ENCODE measurements around the gene GPATCH2L.

Gene GPATCH2L

DNA sequence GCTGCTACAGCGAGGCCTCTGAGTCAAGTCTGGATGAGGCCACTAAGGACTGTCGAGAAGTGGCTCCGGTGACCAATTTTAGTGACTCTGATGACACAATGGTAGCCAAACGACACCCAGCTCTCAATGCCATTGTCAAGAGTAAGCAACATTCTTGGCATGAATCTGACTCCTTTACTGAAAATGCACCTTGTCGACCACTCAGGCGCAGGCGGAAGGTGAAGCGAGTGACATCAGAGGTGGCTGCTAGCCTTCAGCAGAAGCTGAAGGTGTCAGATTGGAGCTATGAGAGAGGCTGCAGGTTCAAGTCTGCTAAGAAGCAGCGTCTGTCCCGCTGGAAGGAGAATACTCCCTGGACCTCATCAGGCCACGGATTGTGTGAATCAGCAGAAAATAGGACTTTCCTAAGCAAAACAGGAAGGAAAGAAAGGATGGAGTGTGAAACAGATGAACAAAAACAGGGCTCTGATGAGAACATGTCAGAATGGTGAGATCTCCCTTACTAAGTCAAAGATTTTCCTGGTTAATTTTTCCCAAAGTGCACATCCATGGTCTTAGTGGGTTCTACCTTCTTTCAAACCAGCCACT, 2.9 kb downstream of the GPATCH2L start:
- no peak for TF ChIP-seq ZFX (IDR thresholded peaks at IDR 0.05)
- TF ChIP-seq, protein P1, sequence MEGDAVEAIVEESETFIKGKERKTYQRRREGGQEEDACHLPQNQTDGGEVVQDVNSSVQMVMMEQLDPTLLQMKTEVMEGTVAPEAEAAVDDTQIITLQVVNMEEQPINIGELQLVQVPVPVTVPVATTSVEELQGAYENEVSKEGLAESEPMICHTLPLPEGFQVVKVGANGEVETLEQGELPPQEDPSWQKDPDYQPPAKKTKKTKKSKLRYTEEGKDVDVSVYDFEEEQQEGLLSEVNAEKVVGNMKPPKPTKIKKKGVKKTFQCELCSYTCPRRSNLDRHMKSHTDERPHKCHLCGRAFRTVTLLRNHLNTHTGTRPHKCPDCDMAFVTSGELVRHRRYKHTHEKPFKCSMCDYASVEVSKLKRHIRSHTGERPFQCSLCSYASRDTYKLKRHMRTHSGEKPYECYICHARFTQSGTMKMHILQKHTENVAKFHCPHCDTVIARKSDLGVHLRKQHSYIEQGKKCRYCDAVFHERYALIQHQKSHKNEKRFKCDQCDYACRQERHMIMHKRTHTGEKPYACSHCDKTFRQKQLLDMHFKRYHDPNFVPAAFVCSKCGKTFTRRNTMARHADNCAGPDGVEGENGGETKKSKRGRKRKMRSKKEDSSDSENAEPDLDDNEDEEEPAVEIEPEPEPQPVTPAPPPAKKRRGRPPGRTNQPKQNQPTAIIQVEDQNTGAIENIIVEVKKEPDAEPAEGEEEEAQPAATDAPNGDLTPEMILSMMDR (conservative IDR thresholded peaks at IDR 0.05) = no peak
- H3K27ac ChIP-seq = no peak overlapping the region

DNA sequence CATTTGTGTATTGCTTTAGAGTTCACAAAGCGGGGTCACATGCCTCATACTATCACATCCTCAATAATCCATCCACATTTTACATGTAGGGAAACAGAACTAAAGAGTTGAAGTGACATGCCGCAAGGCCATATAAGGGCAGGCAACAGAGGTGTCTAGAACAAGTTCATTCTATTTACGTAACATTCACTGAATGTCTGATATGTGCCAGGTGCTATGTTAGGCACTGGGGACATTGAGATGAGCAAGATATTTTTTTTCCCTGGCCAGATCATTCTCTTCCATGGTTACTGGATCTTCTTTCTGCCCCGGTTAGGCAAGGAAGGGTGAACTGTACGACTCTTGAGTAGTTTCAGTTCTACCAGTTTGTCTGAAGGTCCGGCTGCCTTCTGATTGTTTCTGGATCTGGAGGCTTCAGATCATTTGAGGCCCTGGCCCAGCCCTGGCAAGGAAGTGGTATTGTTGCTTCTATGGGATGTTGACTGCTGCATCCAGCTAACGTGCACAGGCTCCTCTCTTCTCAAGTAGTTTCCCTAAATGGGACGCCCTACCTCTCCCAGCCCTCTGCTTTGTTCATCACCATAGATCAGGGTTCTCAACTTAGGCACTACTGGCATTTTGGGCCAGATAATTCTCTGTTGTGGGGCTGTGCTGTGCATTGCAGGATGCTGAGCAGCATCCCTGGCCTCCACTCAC, 12.1 kb downstream of the GPATCH2L start:
- H3K27ac ChIP-seq = no peak overlapping the region

DNA sequence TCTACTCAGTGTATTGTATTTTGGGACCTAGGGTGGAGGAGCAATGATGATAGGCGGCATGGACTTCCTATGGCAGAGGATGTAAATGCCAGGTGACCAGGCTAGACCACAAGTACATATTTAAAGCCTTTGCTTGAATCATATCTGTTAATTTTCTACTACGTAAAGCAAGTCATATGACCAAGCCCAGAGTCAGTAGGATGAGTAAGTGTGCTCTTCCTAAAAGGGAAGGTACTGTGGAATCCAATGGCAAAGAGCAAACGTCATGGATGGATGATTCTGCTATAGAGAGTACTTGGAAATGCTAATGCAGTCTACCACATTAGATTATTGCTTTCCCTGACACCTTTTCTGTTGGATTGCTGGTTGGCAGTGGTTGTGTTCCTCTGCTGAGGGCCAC, 16.8 kb downstream of the GPATCH2L start:
- TF ChIP-seq ZFX (IDR thresholded peaks at IDR 0.05) = no peak
- TF ChIP-seq, protein P1 (conservative IDR thresholded peaks at IDR 0.05) = no peak
- H3K27ac ChIP-seq = no peak overlapping the region

More for the DNA sequence above, 12.1 kb downstream of the GPATCH2L start:
- no peak for TF ChIP-seq ZFX (IDR thresholded peaks at IDR 0.05)
- TF ChIP-seq, protein P1 (conservative IDR thresholded peaks at IDR 0.05) = no peak

DNA sequence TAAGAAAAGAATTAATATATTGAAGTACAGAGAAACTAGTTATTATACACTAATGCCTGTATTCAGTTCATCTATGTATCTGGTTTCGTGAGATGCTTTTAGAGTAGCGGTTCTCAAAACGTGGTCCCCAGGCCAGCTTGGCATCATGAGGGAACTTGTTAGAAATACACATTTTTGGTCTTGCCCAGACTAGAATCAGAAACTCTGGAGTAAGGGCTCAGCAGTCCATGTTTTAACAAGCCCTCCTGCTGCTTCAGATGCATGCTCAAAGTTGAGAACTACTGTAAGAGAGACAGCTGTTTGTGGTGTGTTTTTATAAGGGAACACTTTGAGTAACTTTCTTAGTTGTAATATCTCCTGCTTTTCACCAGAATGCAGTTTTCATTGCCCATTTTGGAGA, 18.1 kb downstream of the GPATCH2L start:
- TF ChIP-seq ZFX (IDR thresholded peaks at IDR 0.05) = no peak
- TF ChIP-seq, protein P1 (conservative IDR thresholded peaks at IDR 0.05) = no peak
- H3K27ac ChIP-seq = no peak overlapping the region

DNA sequence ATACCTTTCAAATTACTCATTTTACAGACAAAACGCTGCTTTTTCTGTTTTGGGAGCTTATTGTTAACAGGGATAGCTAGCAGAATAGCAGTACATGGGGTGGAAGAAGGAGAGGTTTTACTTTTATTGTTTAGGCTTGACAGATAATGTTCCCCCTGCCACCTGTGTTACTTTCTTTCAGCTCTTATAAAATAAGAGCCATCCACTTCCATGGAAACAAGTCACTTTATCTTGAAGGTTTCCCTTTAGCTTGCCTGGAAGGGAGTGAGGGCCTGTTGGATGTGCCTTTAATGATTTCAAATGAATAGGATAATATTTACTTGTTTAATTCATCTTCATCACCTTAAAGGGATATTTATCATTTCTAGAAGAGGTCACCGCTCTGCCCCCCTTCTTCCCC, 23.3 kb downstream of the GPATCH2L start:
- H3K27ac ChIP-seq = no peak overlapping the region
- TF ChIP-seq ZFX (IDR thresholded peaks at IDR 0.05) = no peak
- TF ChIP-seq, protein P1 (conservative IDR thresholded peaks at IDR 0.05) = no peak

DNA sequence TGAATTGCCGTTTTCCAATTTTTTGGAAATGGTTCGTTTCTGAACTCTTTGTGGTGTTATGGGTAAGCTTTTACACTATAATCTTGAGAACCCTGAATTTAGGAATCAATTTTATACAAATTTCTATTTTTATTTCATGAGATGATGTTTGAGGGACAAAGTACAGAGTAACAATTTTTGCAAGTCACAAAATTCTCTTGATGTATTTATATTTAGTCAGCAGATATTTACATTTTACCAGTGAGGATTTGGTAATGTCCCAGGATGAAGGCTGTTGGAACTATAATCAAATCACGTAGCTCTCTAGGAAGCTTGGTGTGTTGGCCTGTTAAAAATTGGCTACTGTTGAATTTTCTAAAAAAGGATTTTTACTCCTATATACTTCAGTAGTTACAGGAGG, 24.2 kb downstream of the GPATCH2L start:
- TF ChIP-seq, protein P1 (conservative IDR thresholded peaks at IDR 0.05) = no peak
- TF ChIP-seq ZFX (IDR thresholded peaks at IDR 0.05) = no peak
- no peak overlapping the region for H3K27ac ChIP-seq

DNA sequence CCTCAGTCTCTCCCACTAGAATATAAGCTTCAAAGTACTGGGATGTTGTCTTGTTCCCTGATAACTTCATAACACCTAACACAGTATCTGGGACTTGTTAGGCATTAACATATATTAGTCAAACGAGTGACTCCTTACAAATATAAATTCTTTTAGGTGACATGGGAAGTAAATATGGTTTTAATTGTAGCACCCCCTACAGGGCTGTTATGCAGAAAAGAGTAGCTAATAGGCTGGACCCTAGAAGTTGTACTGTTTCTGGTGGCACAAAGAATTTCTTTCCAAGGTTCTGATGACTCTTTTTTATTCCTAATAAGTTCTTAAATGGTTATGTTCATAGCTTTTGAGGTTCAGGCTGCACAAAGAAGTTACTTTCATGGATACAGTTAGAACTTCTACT, 29.8 kb downstream of the GPATCH2L start:
- H3K27ac ChIP-seq = no peak overlapping the region
- no peak for TF ChIP-seq ZFX (IDR thresholded peaks at IDR 0.05)
- TF ChIP-seq, protein P1 (conservative IDR thresholded peaks at IDR 0.05) = peak; percentile 53
